OCI-LY1 (cell line): ENCODE data around the gene WNK1.

ENCODE experiments used
- H2AFZ ChIP-seq: fragments of 200-600 bp; sonication (generic), shearing (Covaris generic); 2 replicates; pipeline ENCODE4 v1.6.0; 2014; ENCODE audit warnings: antibody characterized with exemption, mild to moderate bottlenecking, low read length
- H3F3A ChIP-seq: fragments of 200-600 bp; sonication (generic), shearing (Covaris generic); 2 replicates; pipeline ENCODE4 v1.6.0; 2014; ENCODE audit warnings: mild to moderate bottlenecking, antibody characterized with exemption, low read length, moderate library complexity; ENCODE audit not compliant: insufficient read depth
- H3K27ac ChIP-seq: fragments of 200-600 bp; sonication (generic); 2 replicates; pipeline ENCODE4 v1.5.1; 2014; ENCODE audit warnings: low read length, mixed run types, mild to moderate bottlenecking, low read depth; ENCODE audit not compliant: poor library complexity, severe bottlenecking
- H3K27me3 ChIP-seq: fragments of 200-600 bp; sonication (generic); 2 replicates; pipeline ENCODE4 v1.6.0; 2014; ENCODE audit warnings: antibody characterized with exemption, mild to moderate bottlenecking, low read length, moderate library complexity; ENCODE audit not compliant: insufficient read depth
- H3K36me3 ChIP-seq: fragments of 200-600 bp; sonication (generic); 2 replicates; pipeline ENCODE4 v1.6.1; 2014; ENCODE audit warnings: mild to moderate bottlenecking, antibody characterized with exemption, low read length, moderate library complexity, mixed read lengths; ENCODE audit not compliant: insufficient read depth
- H3K4me1 ChIP-seq: fragments of 200-600 bp; sonication (generic); 2 replicates; pipeline ENCODE4 v1.5.1; 2014; ENCODE audit warnings: mild to moderate bottlenecking, low read length, moderate library complexity; ENCODE audit not compliant: insufficient read depth, severe bottlenecking
- H3K4me2 ChIP-seq: fragments of 200-600 bp; sonication (generic), shearing (Covaris generic); 2 replicates; pipeline ENCODE4 v1.6.1; 2014; ENCODE audit warnings: low read length
- H3K4me3 ChIP-seq: fragments of 200-600 bp; sonication (generic); 2 replicates; pipeline ENCODE4 v1.5.1; 2014; ENCODE audit warnings: low read length, low read depth, mild to moderate bottlenecking, mixed read lengths; ENCODE audit not compliant: poor library complexity, severe bottlenecking
- H3K79me2 ChIP-seq: fragments of 200-600 bp; shearing (Covaris generic); 2 replicates; pipeline ENCODE4 v1.6.1; 2016; ENCODE audit warnings: mixed run types, low read length, mixed read lengths; ENCODE audit not compliant: insufficient read depth
- H3K9ac ChIP-seq: fragments of 200-600 bp; sonication (generic), shearing (Covaris generic); 2 replicates; pipeline ENCODE4 v1.6.1; 2014; ENCODE audit warnings: mild to moderate bottlenecking, low read length, mixed read lengths
- H3K9me2 ChIP-seq: fragments of 200-600 bp; sonication (generic), shearing (Covaris generic); 2 replicates; pipeline ENCODE4 v1.6.1; 2014; ENCODE audit warnings: low read depth, mild to moderate bottlenecking, low read length, mixed read lengths
- H3K9me3 ChIP-seq: fragments of 200-600 bp; shearing (Covaris generic); 2 replicates; pipeline ENCODE4 v1.6.1; 2014; ENCODE audit warnings: low read length, mixed read lengths
- H4K20me1 ChIP-seq: fragments of 200-600 bp; sonication (generic), shearing (Covaris generic); 2 replicates; pipeline ENCODE4 v1.6.0; 2016; ENCODE audit warnings: mild to moderate bottlenecking, low read length; ENCODE audit not compliant: insufficient read depth
- EZH2 ChIP-seq: fragments of 200-600 bp; sonication (generic), shearing (Covaris generic); IDR thresholded peaks from 2 replicates; pipeline ENCODE4 v1.8.0; 2017; ENCODE audit warnings: borderline replicate concordance, mixed run types, mild to moderate bottlenecking, antibody characterized with exemption, low read length, moderate library complexity, mixed read lengths
- TF ChIP-seq, protein P1 (sequence below): fragments of 200-600 bp; sonication (generic), shearing (Covaris generic); IDR thresholded peaks from 2 replicates; pipeline ENCODE4 v1.5.1; 2017; ENCODE audit warnings: mild to moderate bottlenecking, antibody characterized with exemption, low read length, moderate library complexity, mixed read lengths

Gene WNK1

DNA sequence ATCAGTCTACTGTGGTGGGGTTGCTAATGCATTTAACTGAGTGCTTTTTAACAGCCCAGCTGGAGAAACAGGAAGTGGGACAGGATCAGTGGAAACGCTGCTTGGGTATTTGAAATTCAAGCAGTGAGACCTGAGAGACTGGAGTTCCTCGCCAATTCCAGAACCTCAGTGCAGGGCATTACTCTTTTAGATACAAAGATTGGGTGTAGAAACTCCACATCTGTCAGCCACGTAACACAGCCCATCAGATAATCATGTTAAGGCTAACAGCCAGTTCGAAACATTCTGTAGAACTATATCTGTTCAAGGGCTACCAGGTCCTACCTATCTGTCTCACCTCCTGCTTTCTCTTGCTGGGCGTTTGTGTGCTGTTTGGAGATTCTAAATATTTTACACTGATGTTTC lies 151.6 kb downstream of the WNK1 start:
- Histone ChIP-seq H3K4me1 (no peaks in the 10 kb centered on the region), H3K4me3 (no peak overlapping the region), H3F3A (no peaks in the 10 kb centered on the region), H3K27me3 (no peaks in the 10 kb centered on the region), H3K9ac (no peak overlapping the region), H3K4me2 (no peak overlapping the region), H3K9me3 (no peaks in the 10 kb centered on the region), H3K36me3 (peaks cover 96% of the 10 kb centered on the region), H3K79me2 (no peaks in the 10 kb centered on the region), H3K9me2 (no peaks in the 10 kb centered on the region), H2AFZ (no peak overlapping the region), H4K20me1 (no peaks in the 10 kb centered on the region), H3K27ac (no peak overlapping the region)
- TF ChIP-seq, protein P1, sequence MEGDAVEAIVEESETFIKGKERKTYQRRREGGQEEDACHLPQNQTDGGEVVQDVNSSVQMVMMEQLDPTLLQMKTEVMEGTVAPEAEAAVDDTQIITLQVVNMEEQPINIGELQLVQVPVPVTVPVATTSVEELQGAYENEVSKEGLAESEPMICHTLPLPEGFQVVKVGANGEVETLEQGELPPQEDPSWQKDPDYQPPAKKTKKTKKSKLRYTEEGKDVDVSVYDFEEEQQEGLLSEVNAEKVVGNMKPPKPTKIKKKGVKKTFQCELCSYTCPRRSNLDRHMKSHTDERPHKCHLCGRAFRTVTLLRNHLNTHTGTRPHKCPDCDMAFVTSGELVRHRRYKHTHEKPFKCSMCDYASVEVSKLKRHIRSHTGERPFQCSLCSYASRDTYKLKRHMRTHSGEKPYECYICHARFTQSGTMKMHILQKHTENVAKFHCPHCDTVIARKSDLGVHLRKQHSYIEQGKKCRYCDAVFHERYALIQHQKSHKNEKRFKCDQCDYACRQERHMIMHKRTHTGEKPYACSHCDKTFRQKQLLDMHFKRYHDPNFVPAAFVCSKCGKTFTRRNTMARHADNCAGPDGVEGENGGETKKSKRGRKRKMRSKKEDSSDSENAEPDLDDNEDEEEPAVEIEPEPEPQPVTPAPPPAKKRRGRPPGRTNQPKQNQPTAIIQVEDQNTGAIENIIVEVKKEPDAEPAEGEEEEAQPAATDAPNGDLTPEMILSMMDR = no peak
- TF ChIP-seq EZH2 = no peak

DNA sequence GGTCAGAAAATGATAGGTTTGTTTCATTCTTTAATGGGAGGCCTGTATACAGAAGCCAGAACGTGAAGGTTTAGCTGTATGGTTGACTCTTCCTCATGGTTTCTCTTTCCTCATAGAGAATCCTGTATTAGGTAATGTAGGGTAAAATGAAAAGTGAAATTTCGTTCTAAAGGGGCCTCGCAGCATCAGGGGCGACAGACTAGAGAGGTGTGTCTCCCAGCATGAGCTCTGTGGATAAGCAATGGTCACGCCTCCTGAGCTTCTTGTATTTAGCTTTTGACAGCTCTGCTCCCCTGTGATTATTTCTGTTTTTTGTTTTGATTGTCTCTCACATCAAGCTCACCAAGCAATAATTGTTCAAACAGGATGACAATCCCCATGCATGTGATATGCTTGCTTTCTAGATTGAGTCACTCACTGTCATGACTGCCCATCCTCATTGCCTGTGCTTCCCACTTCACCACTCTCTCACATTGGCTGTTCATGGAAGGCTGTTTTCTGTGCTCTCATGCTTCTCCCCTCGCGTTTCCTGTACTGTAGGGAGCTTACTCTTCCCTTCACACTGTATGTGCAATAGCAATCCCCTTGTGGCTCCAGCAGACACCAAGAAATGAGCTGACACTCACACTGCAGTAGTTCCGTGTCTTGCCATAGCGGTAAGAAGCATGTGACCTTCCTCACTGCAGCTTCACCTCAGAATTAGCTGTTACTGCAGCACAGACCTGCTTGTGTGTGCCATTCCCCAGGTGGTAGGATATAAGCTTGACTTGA lies 153.1 kb downstream of the WNK1 start:
- no peaks in the 10 kb centered on the region for H3K79me2 ChIP-seq
- H3F3A ChIP-seq = no peaks in the 10 kb centered on the region
- no peaks in the 10 kb centered on the region for H3K27me3 ChIP-seq
- no peaks in the 10 kb centered on the region for H3K9me3 ChIP-seq
- H3K9ac ChIP-seq = no peak overlapping the region
- no peaks in the 10 kb centered on the region for H3K9me2 ChIP-seq
- H4K20me1 ChIP-seq = no peaks in the 10 kb centered on the region
- H3K4me1 ChIP-seq = no peaks in the 10 kb centered on the region
- TF ChIP-seq, protein P1 = no peak
- TF ChIP-seq EZH2 = no peak
- no peak overlapping the region for H2AFZ ChIP-seq
- H3K27ac ChIP-seq = no peak overlapping the region
- H3K4me2 ChIP-seq = no peak overlapping the region
- peaks cover 97% of the 10 kb centered on the region for H3K36me3 ChIP-seq
- H3K4me3 ChIP-seq = no peak overlapping the region

DNA sequence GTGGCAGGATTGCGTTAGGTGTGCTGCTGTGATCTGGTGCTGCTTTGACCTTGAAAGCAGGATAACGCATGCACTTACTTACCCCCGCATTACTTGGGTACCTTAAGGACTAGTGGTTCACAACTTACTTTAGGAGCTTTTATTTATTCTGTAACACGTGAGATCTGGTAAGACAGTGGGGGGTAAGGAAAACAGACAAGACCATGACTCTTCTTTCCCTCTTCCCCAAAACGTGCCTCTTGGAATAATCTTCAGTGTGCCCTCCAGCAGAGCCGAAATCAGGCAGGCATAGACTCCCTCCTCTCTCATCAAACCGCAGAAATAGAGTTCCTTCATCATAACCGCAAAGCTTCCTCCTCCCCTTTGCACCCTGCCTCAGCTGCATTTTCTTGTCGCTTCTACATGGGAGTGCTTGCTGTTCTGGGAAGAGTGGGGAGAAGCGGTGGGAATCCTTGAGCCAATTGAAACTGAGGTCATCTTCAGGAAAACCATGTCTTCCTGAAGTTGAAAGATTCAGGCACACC lies 153.7 kb downstream of the WNK1 start:
- no peak overlapping the region for H3K4me3 ChIP-seq
- no peaks in the 10 kb centered on the region for H3K9me2 ChIP-seq
- H3K79me2 ChIP-seq = no peaks in the 10 kb centered on the region
- H3K27ac ChIP-seq = no peak overlapping the region
- H3K4me2 ChIP-seq = no peak overlapping the region
- no peaks in the 10 kb centered on the region for H3K27me3 ChIP-seq
- peaks cover 3% of the 10 kb centered on the region; the same call in 1 of the 2 replicates for H3F3A ChIP-seq
- peaks cover 97% of the 10 kb centered on the region for H3K36me3 ChIP-seq
- H4K20me1 ChIP-seq = no peaks in the 10 kb centered on the region
- no peak overlapping the region for H2AFZ ChIP-seq
- H3K9me3 ChIP-seq = no peaks in the 10 kb centered on the region
- TF ChIP-seq EZH2 = no peak
- TF ChIP-seq, protein P1 = no peak
- no peaks in the 10 kb centered on the region for H3K4me1 ChIP-seq
- no peak overlapping the region for H3K9ac ChIP-seq
